Measurements from ENCODE around the gene SESTD1.

Gene SESTD1

GRCh38 chr2:179195141-179195540, 69.5 kb downstream of the SESTD1 start:
- no peak for ATAC-seq
- TF ChIP-seq POU6F1 (CRISPR knock-in tag; IDR thresholded peaks at IDR 0.05; ENCODE audit: borderline replicate concordance, low read depth), result no peak
- no peak for TF ChIP-seq TOX (CRISPR knock-in tag; IDR thresholded peaks at IDR 0.05; ENCODE audit: borderline replicate concordance)
- TF ChIP-seq TSHZ2 (CRISPR knock-in tag; IDR thresholded peaks at IDR 0.05), result no peak
- TF ChIP-seq CSRNP3 (CRISPR knock-in tag; IDR thresholded peaks at IDR 0.05), result no peak
- no peak for TF ChIP-seq CSDC2 (CRISPR knock-in tag; IDR thresholded peaks at IDR 0.05)
- TF ChIP-seq CREB5 (CRISPR knock-in tag; IDR thresholded peaks at IDR 0.05; ENCODE audit: low read depth), result no peak
- no peak for TF ChIP-seq ZNF8 (CRISPR knock-in tag; IDR thresholded peaks at IDR 0.05)
- no peak for TF ChIP-seq PPARA (CRISPR knock-in tag; IDR thresholded peaks at IDR 0.05; ENCODE audit: borderline replicate concordance)
- no peak for TF ChIP-seq TCF4 (CRISPR knock-in tag; IDR thresholded peaks at IDR 0.05; ENCODE audit: borderline replicate concordance)
- no peak for TF ChIP-seq ARNTL (CRISPR knock-in tag; IDR thresholded peaks at IDR 0.05; ENCODE audit: borderline replicate concordance, low read depth)
- TF ChIP-seq ZNF70 (CRISPR knock-in tag; IDR thresholded peaks at IDR 0.05), result no peak
- TF ChIP-seq PATZ1 (CRISPR knock-in tag; IDR thresholded peaks at IDR 0.05; ENCODE audit: borderline replicate concordance), result no peak
- TF ChIP-seq GLIS3 (CRISPR knock-in tag; IDR thresholded peaks at IDR 0.05), result no peak
- TF ChIP-seq ZFP30 (CRISPR knock-in tag; IDR thresholded peaks at IDR 0.05), result no peak
- TF ChIP-seq BACH2 (CRISPR knock-in tag; IDR thresholded peaks at IDR 0.05; ENCODE audit: borderline replicate concordance), result no peak

GRCh38 chr2:179193759-179194394, 70.8 kb downstream of the SESTD1 start:
- no peak for ATAC-seq
- TF ChIP-seq CSRNP3 (CRISPR knock-in tag; IDR thresholded peaks at IDR 0.05) (no peak), ZNF8 (CRISPR knock-in tag; IDR thresholded peaks at IDR 0.05) (no peak), TOX (CRISPR knock-in tag; IDR thresholded peaks at IDR 0.05; ENCODE audit: borderline replicate concordance) (no peak), ESRRG (CRISPR knock-in tag; IDR thresholded peaks at IDR 0.05) (no peak), CSDC2 (CRISPR knock-in tag; IDR thresholded peaks at IDR 0.05) (no peak), ZNF70 (CRISPR knock-in tag; IDR thresholded peaks at IDR 0.05) (no peak), ZFP30 (CRISPR knock-in tag; IDR thresholded peaks at IDR 0.05) (no peak), ZFP3 (CRISPR knock-in tag; IDR thresholded peaks at IDR 0.05) (no peak), TSHZ2 (CRISPR knock-in tag; IDR thresholded peaks at IDR 0.05) (no peak), GLIS3 (CRISPR knock-in tag; IDR thresholded peaks at IDR 0.05) (no peak)

Measured in SK-N-SH treated with all-trans-retinoic acid at 6 μM for 48 hours (cell line).